ENCODE results near the gene TNK2. TPM values are rescaled to one million over a fixed set of nuclear protein-coding genes. Genes with fewer than 3 reads are reported as not detected.
"Not testable (repeated sequence)": the region's sequence is repeated elsewhere in the genome, so short reads cannot be mapped to it uniquely, and the experiment has no call there.

Gene TNK2
- 11.7 TPM for polyA plus RNA-seq (2013, experiment 1 of 2)
- polyA plus RNA-seq (2013, experiment 2 of 2) = 11.4 TPM

GRCh38 chr3:195907934-195908693, at the start of gene TNK2:
Gene TNK2, minus strand, starts transcription at chr3:195908551. Its CDS starts 19,963 bp downstream, at chr3:195888588.
- Histone ChIP-seq H2BK12ac (ENCODE audit: low read length in 2 of 2) (peak within 1 kb of the TSS in 1 of 2 experiments; percentile 80), H4K91ac (ENCODE audit: low read length) (peak within 1 kb of the TSS; percentile 47), H3K36me3 (ENCODE audit: control insufficient read depth in 1 of 2, insufficient read depth in 2 of 2, low read depth in 1 of 2, low read length in 2 of 2) (no peaks in the 10 kb centered on the region), H3K27ac (ENCODE audit: low read length, poor library complexity, severe bottlenecking) (no peak within 1 kb of the TSS), H3K18ac (ENCODE audit: low read depth in 1 of 2, low read length in 2 of 2) (peak within 1 kb of the TSS; percentile 60 to 80), H3K4me3 (ENCODE audit: insufficient read depth in 1 of 2, low read depth in 1 of 2, low read length in 2 of 2) (peak within 1 kb of the TSS; percentile 73 to 79), H2BK15ac (ENCODE audit: low read depth, poor library complexity, severe bottlenecking) (peak within 1 kb of the TSS; percentile 63), H2BK120ac (ENCODE audit: low read depth, low read length) (peak within 1 kb of the TSS; percentile 73), H3K4me1 (ENCODE audit: control insufficient read depth, insufficient read depth, low read depth, low read length) (peaks cover 24% of the 10 kb centered on the region), H3K14ac (ENCODE audit: low read length in 2 of 2) (peak within 1 kb of the TSS; percentile 38 to 66), H3K9me3 (ENCODE audit: control insufficient read depth, low read length) (no peaks in the 10 kb centered on the region), H3K4ac (ENCODE audit: low read depth in 1 of 2, low read length in 2 of 2) (peak within 1 kb of the TSS in 1 of 2 experiments; percentile 62), H3K27me3 (ENCODE audit: control insufficient read depth in 1 of 2, insufficient read depth in 1 of 2, low read length in 2 of 2) (no peaks in the 10 kb centered on the region), H2AK5ac (ENCODE audit: low read length, severe bottlenecking) (no peak within 1 kb of the TSS), H4K8ac (ENCODE audit: low read length) (peak within 1 kb of the TSS; percentile 64), H3K4me2 (ENCODE audit: low read length, poor library complexity, severe bottlenecking) (peak within 1 kb of the TSS; percentile 93), H3K9ac (ENCODE audit: low read length) (peak within 1 kb of the TSS; percentile 47), H3K79me1 (replicated peaks; ENCODE audit: low read length, poor library complexity, severe bottlenecking) (peaks cover 23% of the 10 kb centered on the region), H2AFZ (ENCODE audit: low read depth, low read length) (peak within 1 kb of the TSS; percentile 55), H2BK5ac (ENCODE audit: low read depth, low read length, poor library complexity, severe bottlenecking) (no peak within 1 kb of the TSS), H3K23ac (ENCODE audit: low read length in 2 of 2) (peak within 1 kb of the TSS in 1 of 2 experiments; percentile 70)
- DNase-seq = peak; percentile 26
- WGBS = 8% methylated on average over 28 of the region's 35 CpGs

- Histone ChIP-seq H3K4me1 (ENCODE audit: control insufficient read depth, insufficient read depth, low read depth, low read length) (peaks cover 4% of the 10 kb centered on the region), H3K23ac (ENCODE audit: low read length in 2 of 2) (no peak overlapping the region), H3K27me3 (ENCODE audit: control insufficient read depth in 1 of 2, insufficient read depth in 1 of 2, low read length in 2 of 2) (no peaks in the 10 kb centered on the region), H2AK5ac (ENCODE audit: low read length, severe bottlenecking) (no peak overlapping the region), H3K27ac (ENCODE audit: low read length, poor library complexity, severe bottlenecking) (no peak overlapping the region), H2BK12ac (ENCODE audit: low read length in 2 of 2) (no peak overlapping the region), H3K4me2 (ENCODE audit: low read length, poor library complexity, severe bottlenecking) (no peak overlapping the region), H3K79me1 (replicated peaks; ENCODE audit: low read length, poor library complexity, severe bottlenecking) (peaks cover 2% of the 10 kb centered on the region), H3K9me3 (ENCODE audit: control insufficient read depth, low read length) (no peaks in the 10 kb centered on the region), H2BK15ac (ENCODE audit: low read depth, poor library complexity, severe bottlenecking) (no peak overlapping the region), H3K36me3 (ENCODE audit: control insufficient read depth in 1 of 2, insufficient read depth in 2 of 2, low read depth in 1 of 2, low read length in 2 of 2) (peaks cover 12% of the 10 kb centered on the region in 2 experiments), H3K4ac (ENCODE audit: low read depth in 1 of 2, low read length in 2 of 2) (no peak overlapping the region), H2BK5ac (ENCODE audit: low read depth, low read length, poor library complexity, severe bottlenecking) (no peak overlapping the region), H3K9ac (ENCODE audit: low read length) (no peak overlapping the region), H2BK120ac (ENCODE audit: low read depth, low read length) (no peak overlapping the region), H4K8ac (ENCODE audit: low read length) (no peak overlapping the region), H2AFZ (ENCODE audit: low read depth, low read length) (no peak overlapping the region), H4K91ac (ENCODE audit: low read length) (no peak overlapping the region), H3K4me3 (ENCODE audit: insufficient read depth in 1 of 2, low read depth in 1 of 2, low read length in 2 of 2) (no peak overlapping the region), H3K18ac (ENCODE audit: low read depth in 1 of 2, low read length in 2 of 2) (no peak overlapping the region), H3K14ac (ENCODE audit: low read length in 2 of 2) (no peak overlapping the region)
- DNase-seq = no peak
- WGBS = 98% methylated on average over 7 of the region's 7 CpGs
These were observed 48.2 kb upstream of the TNK2 start for GRCh38 chr3:195956577-195956976.

- not testable (repeated sequence) for H3K4me1 ChIP-seq (ENCODE audit: control insufficient read depth, insufficient read depth, low read depth, low read length); H3K79me1 ChIP-seq (replicated peaks; ENCODE audit: low read length, poor library complexity, severe bottlenecking); H3K23ac ChIP-seq (ENCODE audit: low read length in 2 of 2); H3K9ac ChIP-seq (ENCODE audit: low read length); H2BK5ac ChIP-seq (ENCODE audit: low read depth, low read length, poor library complexity, severe bottlenecking); H2AFZ ChIP-seq (ENCODE audit: low read depth, low read length); H3K27me3 ChIP-seq (ENCODE audit: control insufficient read depth in 1 of 2, insufficient read depth in 1 of 2, low read length in 2 of 2); H3K14ac ChIP-seq (ENCODE audit: low read length in 2 of 2); H3K4me3 ChIP-seq (ENCODE audit: insufficient read depth in 1 of 2, low read depth in 1 of 2, low read length in 2 of 2); H4K91ac ChIP-seq (ENCODE audit: low read length); H3K4ac ChIP-seq (ENCODE audit: low read depth in 1 of 2, low read length in 2 of 2); H3K27ac ChIP-seq (ENCODE audit: low read length, poor library complexity, severe bottlenecking); H2AK5ac ChIP-seq (ENCODE audit: low read length, severe bottlenecking); H3K9me3 ChIP-seq (ENCODE audit: control insufficient read depth, low read length); H2BK12ac ChIP-seq (ENCODE audit: low read length in 2 of 2); H2BK15ac ChIP-seq (ENCODE audit: low read depth, poor library complexity, severe bottlenecking); H4K8ac ChIP-seq (ENCODE audit: low read length); H3K18ac ChIP-seq (ENCODE audit: low read depth in 1 of 2, low read length in 2 of 2); H3K4me2 ChIP-seq (ENCODE audit: low read length, poor library complexity, severe bottlenecking); DNase-seq
- Histone ChIP-seq H2BK120ac (ENCODE audit: low read depth, low read length) (peak overlapping the region; percentile 49), H3K36me3 (ENCODE audit: control insufficient read depth in 1 of 2, insufficient read depth in 2 of 2, low read depth in 1 of 2, low read length in 2 of 2) (peaks cover 8 to 12% of the 10 kb centered on the region in 2 experiments)
- 36% methylated on average over 20 of the region's 20 CpGs for WGBS
These were observed 47.1 kb upstream of the TNK2 start for GRCh38 chr3:195955416-195955841.

GRCh38 chr3:195954752-195955119, 46.4 kb upstream of the TNK2 start:
- not testable (repeated sequence) for H2AFZ ChIP-seq (ENCODE audit: low read depth, low read length); H3K23ac ChIP-seq (ENCODE audit: low read length in 2 of 2); H2BK15ac ChIP-seq (ENCODE audit: low read depth, poor library complexity, severe bottlenecking); H4K8ac ChIP-seq (ENCODE audit: low read length); H3K18ac ChIP-seq (ENCODE audit: low read depth in 1 of 2, low read length in 2 of 2); H3K4ac ChIP-seq (ENCODE audit: low read depth in 1 of 2, low read length in 2 of 2); H4K91ac ChIP-seq (ENCODE audit: low read length); DNase-seq; H2BK12ac ChIP-seq (ENCODE audit: low read length in 2 of 2); H3K4me1 ChIP-seq (ENCODE audit: control insufficient read depth, insufficient read depth, low read depth, low read length); H2BK5ac ChIP-seq (ENCODE audit: low read depth, low read length, poor library complexity, severe bottlenecking); H2BK120ac ChIP-seq (ENCODE audit: low read depth, low read length); H3K14ac ChIP-seq (ENCODE audit: low read length in 2 of 2); H3K9me3 ChIP-seq (ENCODE audit: control insufficient read depth, low read length); H2AK5ac ChIP-seq (ENCODE audit: low read length, severe bottlenecking); H3K79me1 ChIP-seq (replicated peaks; ENCODE audit: low read length, poor library complexity, severe bottlenecking); H3K27me3 ChIP-seq (ENCODE audit: control insufficient read depth in 1 of 2, insufficient read depth in 1 of 2, low read length in 2 of 2); H3K4me2 ChIP-seq (ENCODE audit: low read length, poor library complexity, severe bottlenecking); H3K27ac ChIP-seq (ENCODE audit: low read length, poor library complexity, severe bottlenecking)
- WGBS = 2% methylated on average over 8 of the region's 27 CpGs
- H3K36me3 ChIP-seq (ENCODE audit: control insufficient read depth in 1 of 2, insufficient read depth in 2 of 2, low read depth in 1 of 2, low read length in 2 of 2) = peaks cover 11 to 12% of the 10 kb centered on the region in 2 experiments
- peak overlapping the region; percentile 48 for H3K9ac ChIP-seq (ENCODE audit: low read length)
- H3K4me3 ChIP-seq (ENCODE audit: insufficient read depth in 1 of 2, low read depth in 1 of 2, low read length in 2 of 2) = peak overlapping the region; percentile 57 to 60
